NT2/D1 (cell line): ENCODE results near the gene TMEM132D.

Experiments used
- SUZ12 ChIP-seq: IDR thresholded peaks from 2 replicates; pipeline ENCODE4 v1.6.1; 2011; ENCODE audit not compliant: insufficient read length, insufficient read depth; ENCODE audit errors: extremely low read depth
- YY1 ChIP-seq: IDR thresholded peaks from 2 replicates; pipeline ENCODE4 v1.6.1; 2011; ENCODE audit not compliant: insufficient read length, insufficient read depth

DNA sequence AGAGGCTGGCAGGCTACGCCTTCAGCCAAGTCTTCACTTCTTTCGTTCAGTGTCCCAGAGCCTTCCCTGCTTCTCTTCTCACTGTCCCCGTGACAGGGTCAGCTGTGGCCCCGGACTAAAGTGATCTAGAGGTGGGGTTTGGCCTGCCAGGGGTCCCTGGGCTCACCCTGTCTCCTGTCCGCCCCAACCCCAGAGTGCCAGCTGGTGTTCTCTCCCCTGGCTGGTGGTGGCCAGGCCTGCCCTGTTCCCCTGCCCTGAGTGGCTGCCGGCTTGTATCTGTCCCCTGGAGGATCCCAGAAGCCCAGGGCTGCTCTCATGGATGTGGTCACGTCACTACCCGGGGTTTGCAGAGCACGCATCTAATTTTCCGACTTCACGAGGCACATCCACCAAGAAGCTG, 753.1 kb downstream of the TMEM132D start:
- TF ChIP-seq SUZ12 (no peak), YY1 (no peak)
